Stimulated activated CD8-positive, alpha-beta memory T cell treated with anti-CD3 and anti-CD28 coated beads, Interleukin-7, amount 100 ng/mL, for 48 hours (primary cell): ENCODE measurements around the gene TNFSF10.
"Not testable (repeated sequence)": the region's sequence is repeated elsewhere in the genome, so short reads cannot be mapped to it uniquely, and the experiment has no call there.

Source experiments
- DNase-seq, 2 donors: peaks; one replicate each; pipeline ENCODE4 v3.0.0-alpha.2; 2020; ENCODE audit warnings: low read depth in 1 of 2; ENCODE audit errors: extremely low read depth in 1 of 2

Gene TNFSF10

DNA sequence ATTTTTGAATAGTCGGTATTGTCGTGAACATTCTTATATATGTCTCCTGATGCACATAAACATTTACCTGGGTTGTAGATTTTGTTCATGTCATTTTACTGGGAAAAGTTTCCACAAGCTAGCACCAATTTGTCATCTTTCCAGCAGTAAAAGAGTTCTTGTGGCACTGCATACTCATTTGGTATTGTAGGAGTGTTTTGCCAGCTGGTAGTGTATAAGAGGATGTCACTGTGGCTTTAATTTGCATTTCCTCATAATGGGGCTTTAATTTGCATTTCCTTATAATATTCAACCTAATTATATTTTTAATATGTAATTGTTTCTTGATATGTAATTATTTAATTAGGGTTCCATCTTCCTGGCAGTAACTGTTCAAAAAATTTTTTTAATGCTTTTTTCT, 21.2 kb upstream of the TNFSF10 start:
- no peak for DNase-seq

DNA sequence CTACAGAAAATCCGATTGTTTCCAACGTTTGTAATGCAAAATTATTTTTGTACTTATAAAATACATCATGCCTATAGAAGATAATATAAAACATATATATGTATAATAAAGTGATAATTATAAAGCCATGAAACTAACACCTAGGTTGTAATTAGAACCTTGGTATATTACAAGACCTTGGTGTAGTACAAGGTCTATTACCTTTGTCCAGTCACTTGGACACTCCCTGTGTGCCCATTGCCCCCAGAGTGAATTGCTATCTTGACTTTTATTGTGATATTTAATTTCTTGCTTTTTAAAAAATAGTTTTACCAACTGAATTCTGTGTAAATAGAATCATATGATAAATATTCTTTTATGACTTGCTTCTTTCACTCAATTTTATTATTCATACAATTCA, 20.7 kb upstream of the TNFSF10 start:
- DNase-seq: no peak

DNA sequence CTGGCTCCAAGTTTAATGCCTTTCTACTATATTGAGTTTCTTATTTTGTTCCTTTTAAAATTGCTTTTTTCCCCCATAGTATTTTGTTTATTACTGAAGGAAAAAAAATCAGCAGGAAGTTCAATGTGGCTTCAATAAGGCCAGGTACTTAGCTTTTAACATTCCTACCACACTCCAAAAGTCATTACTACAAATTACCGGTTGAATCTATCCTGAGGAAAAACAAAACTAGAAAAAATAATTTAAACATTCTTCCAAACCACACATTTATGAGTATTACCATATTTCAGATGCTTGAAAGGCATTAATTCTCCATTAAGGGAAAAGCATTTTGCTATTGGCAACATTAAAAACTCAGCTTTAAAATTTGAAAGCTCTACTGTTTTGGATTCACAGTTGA, 20.2 kb upstream of the TNFSF10 start:
- no peak for DNase-seq

DNA sequence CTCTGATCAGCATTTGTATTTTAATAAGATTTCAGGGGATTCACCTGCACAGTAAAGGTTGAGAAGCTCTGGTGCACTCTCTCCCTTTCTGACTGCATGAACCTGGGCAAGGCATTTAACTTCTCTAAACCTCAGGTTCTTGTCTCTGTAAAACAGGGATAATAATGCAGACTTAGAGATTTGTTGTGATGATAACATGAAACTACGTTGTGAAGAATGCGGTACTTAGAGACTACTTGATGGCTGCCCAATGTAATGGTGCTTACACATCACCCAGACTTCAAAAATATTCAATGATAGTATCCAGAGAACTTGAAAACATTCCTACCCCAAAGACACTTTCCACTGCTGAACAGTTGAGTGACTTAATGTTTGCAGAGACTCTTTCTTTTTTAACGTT, 19.8 kb upstream of the TNFSF10 start:
- DNase-seq: no peak

DNA sequence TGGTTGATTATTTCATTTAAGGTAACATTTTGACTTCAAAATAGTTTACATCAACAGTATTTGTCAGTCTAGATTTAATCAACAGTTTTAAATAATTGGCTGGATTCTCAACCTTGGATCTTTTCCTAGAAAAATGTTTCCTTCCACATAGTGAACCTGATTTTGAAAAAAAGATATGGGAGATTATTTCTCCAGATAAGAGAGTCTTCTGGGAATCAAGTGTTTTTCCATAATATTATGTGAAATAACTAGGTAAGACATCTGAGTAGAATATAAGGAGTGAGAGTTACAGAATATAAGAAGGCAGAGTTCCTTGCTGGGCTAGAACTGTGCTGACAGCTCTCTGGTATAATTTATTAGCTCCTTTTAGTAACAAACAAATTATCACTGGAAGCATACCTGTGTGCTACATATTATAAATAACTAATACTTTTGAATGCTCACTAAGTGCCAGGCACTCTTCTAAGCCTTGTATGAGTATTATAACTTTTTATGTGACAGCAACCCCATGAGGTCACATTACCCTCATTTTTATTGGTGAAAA, 18.8 kb upstream of the TNFSF10 start:
- no peak for DNase-seq

DNA sequence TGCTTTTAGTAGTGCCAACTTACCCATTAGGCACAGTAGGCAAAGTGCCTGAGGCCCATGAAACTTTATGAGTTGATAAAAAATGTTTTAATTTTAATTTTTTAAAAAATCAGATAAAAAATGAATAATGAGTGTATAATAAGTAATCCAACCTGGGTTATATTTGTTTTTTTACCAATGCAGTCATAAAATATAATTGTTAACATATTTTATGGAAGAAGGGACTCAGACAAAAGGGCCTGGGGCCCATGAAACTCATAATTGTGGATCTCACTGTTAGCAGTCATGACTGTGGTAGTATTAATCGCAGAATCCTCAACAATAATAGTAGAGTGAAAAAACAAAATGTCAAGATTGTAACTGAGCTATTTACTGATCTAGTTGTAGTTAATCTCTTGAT, 16.8 kb upstream of the TNFSF10 start:
- no peak for DNase-seq

DNA sequence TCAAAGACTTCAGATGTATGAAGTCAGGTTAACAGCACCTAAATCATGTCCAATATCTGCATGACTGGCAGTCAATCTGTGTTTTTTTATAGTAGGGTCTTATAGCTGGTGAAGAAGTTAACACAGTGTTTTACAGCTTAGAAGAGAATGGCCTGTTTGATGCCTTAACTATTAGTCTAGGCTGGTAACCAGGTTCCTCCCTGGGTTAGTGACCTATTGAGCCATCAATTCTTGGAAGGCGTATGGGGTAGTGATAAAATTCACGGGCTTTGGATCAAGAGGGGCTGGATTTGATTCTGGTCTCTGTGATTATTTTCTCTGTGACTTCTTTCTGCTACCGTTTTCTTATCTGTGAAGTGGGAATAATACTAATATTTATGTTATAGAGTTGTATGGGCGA, 16.0 kb upstream of the TNFSF10 start:
- DNase-seq: no peak

DNA sequence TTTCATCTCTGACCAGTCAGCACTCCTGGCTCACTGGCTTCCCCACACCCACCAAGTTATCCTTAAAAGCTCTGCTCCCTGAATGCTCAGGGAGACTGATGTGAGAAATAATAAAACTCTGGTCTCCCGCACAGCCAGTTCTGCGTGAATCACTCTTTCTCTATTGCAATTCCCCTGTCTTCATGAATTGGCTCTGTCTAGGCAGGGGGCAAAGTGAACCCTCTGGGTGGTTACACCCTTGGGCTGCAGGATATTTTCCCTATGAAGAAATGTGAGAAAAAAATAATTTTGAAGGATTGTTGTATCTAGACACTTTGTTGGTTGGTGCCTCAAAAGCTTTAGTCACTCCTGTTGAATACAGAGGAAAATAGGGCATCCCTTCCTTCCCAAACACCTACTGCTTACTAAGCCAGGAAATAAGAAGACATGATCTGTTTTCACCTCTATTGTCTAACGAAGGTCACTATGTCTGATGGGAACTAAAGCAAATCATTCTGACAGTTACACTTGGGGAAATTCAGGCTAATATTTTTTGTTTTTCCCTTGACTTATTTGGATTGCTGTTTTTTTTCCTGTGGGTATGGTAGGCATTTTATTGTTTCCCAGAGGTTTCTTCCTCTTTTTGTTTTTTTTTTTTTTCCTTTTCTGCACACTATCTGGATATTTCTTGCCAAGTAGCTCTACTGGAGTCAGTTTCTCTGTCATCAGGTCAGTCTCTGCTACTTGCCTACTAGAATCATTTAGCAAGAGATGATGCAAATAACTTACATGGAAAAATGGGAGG, 15.3 kb upstream of the TNFSF10 start:
- DNase-seq: no peak

DNA sequence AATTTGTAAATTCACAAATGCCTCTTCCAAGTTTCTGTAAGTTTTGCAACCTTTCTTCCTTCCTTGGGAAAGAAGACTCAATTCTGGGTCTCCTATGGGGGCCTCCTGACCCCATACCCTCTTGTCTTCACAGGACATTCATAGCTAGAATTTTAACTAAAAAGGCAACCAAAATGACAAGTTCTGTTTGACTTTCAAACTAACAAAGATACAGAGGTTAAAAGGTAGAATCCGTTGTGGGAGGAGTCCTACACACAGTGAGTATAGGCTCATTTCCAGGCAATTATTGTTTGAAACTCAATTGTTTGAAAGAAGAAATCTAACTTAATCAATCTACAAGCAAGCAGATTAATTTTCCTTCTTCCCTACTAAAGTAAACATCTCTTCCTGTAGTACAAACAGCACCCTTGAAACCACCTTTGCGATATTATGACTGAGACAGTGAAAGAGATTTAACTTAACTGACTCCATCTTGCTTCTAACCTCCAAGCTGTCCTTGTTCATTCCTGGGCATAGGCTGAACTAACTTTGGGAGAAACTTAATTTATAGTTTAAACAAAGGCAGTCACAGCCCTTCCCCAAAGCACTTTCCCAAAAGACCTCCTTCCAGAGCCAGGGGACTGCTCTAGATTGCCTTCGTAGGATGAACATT, 14.4 kb upstream of the TNFSF10 start:
- no peak for DNase-seq

DNA sequence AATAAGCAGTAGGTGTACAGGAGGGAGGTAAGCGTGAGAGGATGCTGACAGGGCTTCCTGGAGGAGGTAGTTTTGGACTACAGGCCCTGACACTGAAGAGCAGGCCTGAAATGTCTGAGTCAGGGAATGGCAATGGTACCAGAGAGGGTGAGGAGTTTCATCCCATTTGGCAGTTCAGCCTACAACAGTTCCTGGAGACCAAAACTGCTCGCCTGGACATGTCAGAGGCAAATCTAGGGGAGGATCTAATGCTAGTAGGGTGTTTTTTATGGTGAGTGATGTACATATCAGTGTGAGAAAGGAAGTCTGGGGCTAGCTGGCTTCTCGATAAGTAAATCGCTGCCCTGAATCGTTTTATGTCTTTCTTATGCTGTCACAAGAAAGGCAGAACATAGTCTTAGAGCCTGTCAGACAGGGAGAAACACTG, 13.8 kb upstream of the TNFSF10 start:
- DNase-seq: no peak

DNA sequence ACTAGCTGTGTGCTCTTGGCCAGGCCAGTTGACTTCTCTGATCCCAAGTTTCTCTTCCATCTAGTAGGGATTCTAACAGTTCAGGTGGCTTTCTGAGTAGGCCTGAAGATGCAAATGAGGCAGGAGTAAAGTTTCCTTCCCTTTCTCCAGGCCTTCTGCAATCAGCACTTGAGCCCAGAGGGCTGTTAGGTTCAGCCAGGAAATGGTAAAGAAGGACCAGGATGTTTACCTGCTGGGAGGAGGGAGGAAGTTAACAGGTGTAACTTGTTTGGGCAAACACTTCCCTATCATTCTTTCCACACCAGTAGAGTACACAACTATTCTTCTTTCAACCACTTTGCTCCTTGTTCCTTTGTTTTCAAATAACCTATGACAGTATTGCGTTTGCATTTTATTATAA, 13.3 kb upstream of the TNFSF10 start:
- DNase-seq: no peak

DNA sequence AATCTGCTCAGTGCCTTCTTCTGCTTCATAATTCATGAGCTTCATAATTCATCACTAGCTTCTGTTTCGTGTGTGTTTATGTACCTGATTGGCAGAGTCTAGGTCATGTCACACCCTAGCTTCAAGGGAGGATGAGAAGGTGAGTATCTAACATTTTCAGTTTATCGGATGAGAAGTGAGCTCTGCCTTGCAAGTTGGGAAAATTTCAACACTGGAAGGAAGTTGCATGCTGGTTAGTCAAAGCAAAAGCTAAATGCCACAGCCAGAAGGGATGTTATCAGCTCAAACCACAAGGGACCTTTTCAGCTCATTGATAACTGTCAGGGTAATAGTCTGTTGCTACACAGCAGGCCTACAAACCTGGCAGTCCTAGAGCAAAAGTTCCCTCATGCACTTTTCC, 7.3 kb upstream of the TNFSF10 start:
- DNase-seq: no peak

DNA sequence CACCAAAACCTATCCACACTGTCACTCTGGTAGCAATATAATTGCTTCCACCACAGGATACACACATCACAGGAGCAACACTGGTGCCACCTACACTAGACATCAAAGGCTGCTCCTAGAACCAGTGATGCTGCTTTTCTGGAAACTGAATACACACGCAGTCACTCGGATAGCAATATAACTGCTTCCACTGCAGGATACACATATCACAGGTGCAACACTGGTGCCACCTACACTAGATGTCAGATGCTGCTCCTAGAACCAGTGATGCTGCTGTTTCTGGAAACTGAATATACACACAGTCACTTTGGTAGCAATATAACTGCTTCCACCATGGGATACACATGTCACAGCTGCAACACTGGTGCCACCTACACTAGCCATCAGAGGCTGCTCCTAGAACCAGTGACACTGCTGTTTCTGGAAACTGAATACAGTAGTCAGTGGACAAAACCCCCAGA, 6.9 kb upstream of the TNFSF10 start:
- DNase-seq: no peak

DNA sequence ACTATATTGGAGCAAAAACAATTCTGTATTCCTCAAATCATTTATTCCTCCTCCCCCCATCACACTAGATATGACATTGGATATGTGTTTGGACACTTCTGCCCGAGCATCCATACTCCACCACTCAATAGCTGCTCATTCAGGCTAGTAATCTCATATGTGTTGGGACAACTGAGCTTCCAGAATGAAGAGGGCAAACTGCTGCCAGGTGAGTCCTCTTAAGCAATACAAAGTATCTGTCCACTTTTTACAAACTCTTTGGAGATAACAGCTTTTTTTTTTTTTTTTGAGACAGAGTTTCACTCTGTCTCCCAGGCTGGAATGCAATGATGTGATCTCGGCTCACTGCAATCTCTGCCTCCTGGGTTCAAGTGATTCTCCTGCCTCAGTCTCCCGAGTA, 5.4 kb upstream of the TNFSF10 start:
- no peak for DNase-seq

DNA sequence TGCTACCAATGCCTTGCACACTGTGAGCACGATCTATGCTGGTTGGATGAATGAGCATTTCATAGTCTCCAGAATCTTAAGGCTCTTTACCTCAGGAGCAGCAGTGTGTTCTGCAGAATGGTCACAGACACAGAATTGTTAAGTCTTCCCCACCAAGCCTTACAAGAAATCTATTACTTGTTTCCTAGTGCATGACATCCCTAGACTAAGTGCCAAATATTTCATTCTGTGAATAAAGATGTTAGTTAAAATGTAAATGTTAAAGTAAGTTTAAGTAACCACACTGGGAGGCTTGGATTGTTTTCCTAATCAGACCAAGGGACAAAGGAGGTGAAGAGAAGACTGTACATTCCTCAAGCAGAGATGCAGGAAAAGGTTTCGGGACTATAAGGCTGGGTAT, 4.1 kb upstream of the TNFSF10 start:
- DNase-seq: no peak

DNA sequence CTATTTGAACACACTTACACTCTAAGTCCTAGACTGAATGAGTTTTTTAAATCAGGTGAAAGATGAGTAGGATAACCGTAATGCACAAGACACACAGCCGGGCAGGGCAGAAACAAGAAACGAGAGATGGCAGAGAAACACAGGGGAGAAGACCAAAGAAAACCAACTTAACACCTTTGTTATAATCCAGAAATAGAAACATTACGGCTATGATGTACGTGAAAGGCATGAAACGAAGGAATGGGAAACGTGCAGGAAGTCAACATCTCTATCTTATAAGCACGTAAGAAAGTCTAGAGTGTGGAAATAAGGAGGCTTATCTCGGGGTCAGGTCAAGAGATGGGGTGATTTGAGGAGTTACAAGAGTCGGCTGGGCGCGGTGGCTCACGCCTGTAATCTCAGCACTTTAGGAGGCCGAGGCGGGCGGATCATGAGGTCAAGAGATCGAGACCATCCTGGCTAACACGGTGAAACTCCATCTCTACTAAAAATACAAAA, 1.9 kb upstream of the TNFSF10 start:
- DNase-seq: no peak

DNA sequence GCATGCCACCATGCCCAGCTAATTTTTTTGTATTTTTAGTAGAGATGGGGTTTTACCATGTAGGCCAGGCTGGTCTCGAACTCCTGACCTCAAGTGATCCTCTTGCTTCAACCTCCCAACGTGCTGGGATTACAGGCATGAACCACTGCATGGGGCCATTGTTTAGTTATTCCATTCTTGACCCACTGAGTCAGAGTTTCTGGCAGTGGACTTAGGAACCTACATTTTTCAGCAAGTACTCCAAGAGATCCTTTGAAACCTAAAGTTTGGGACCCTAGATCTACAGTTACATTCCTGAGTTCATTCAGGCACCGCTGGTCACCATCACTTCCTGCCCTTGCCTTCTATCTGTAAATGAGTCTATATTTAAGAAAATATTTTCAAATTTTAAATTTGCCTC, 1.4 kb upstream of the TNFSF10 start:
- DNase-seq: no peak

DNA sequence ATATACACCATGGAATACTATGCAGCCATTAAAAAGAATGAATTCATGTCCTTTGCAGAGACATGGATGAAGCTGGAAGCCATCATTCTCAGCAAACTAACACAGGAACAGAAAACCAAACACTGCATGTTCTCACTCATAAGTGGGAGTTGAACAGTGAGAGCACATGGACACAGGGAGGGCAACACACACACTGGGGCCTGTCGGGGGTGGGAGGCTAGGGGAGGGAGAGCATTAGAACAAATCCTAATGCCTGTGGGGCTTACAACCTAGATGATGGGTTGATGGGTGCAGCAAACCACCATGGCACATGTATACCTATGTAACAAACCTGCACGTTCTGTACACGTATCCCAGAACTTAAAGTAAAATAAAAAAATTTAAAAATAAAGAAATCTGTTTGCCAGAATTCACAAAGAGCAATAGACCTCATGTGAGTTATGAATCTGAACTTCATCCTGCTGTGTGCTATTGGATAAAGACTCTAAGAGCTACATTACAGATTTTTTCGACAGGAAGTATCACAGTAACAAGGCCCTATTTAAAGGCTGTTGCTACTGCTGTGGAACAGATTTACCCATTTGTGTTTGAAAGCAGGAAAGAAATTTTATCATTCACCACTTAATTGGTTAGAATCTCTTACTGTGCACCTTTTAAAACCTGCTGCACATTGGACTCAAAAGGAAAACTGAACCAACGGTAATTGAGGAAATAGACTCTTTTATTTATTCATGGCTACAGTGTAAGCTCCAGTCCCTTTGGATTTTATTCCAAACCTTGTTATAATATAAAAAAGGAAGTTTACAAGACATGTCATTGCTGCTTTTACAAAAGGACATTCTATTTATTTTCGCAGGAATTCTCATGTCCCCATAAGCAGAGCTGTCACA, 1.1 kb downstream of the TNFSF10 start:
- not testable (repeated sequence) for DNase-seq

DNA sequence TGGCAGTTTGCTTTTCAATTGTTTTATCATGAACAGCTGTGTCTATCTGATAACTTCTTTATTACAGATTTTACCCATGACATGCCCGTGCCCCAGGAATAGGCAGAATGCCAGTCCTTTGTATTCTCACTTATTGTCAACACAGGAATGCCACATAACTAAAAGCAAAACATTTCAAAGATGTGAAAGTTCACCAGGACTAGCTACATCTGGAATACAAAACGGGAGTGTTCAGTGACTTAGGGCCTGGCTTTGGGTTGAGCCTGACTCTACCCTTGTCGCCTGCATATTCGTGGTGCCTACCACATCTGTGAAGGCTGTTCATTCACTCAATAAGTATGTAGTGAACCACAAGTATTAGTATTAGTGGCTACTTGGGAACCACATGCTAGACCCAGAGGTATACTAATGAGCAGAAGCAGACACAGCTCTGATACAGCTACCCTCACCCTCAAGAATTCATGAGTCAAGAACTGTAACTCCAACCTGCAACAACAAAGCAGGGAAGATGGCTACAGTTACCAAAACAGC, 2.9 kb downstream of the TNFSF10 start:
- DNase-seq: no peak

DNA sequence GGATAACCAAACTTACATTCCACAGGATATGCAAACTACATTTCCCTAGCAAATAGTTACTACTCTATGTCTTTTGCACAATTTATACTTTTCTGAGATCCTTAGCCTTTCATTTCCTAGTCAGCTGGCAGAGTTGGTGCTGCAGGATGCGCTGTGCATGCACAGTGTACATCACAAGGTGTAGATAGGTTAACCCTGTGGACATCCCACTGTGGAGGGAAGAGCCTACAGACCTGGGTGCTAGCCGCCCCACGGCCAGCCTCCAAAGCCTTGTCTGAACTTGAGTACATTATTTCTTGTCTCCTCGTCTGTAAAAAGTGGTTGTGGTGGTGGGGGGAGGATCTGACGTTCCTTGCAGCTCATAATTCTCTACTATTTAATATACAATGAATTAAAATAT, 3.5 kb downstream of the TNFSF10 start:
- DNase-seq: no peak
